Spleen (tissue), 11 donors: ENCODE results near the gene CPAMD8. TPM values are rescaled to one million over a fixed set of nuclear protein-coding genes. Genes with fewer than 3 reads are reported as not detected.
A peak's percentile ranks its signal among the peaks of the same experiment; 100 is the strongest.

Experiments used
- DNase-seq: peaks from one replicate; pipeline ENCODE4 v3.0.0-alpha.2; 2020
- H3K27ac ChIP-seq, 8 donors: fragments of 200-600 bp; sonication (generic) in 7 of 8; 1 replicate in 4 of 8; 2 replicates in 4 of 8; pipeline versions ENCODE4 v1.5.0 to v1.8.0; 2016 to 2021; ENCODE audit warnings: inconsistent platforms in 4 of 8, mild to moderate bottlenecking in 4 of 8, moderate library complexity in 1 of 8
- H3K27me3 ChIP-seq, 7 donors: fragments of 200-600 bp; sonication (generic) in 6 of 7; replicated peaks in 1 of 7; 1 replicate in 4 of 7; 2 replicates in 3 of 7; pipeline versions ENCODE4 v1.5.0 to v1.8.0; 2016 to 2021; ENCODE audit warnings: inconsistent platforms in 3 of 7, mild to moderate bottlenecking in 1 of 7
- H3K36me3 ChIP-seq, 6 donors: fragments of 200-600 bp; sonication (generic) in 5 of 6; 1 replicate in 4 of 6; 2 replicates in 2 of 6; pipeline versions ENCODE4 v1.5.0 to v1.8.0; 2016 to 2021; ENCODE audit warnings: inconsistent platforms in 2 of 6
- H3K4me1 ChIP-seq, 6 donors: fragments of 200-600 bp; sonication (generic) in 5 of 6; 1 replicate in 3 of 6; 2 replicates in 3 of 6; pipeline versions ENCODE4 v1.5.0 to v1.8.0; 2016 to 2021; ENCODE audit warnings: inconsistent platforms in 3 of 6
- H3K4me3 ChIP-seq, 8 donors: fragments of 200-600 bp; sonication (generic) in 7 of 8; 1 replicate in 4 of 8; 2 replicates in 4 of 8; pipeline versions ENCODE4 v1.5.0 to v1.8.0; 2016 to 2021; ENCODE audit warnings: inconsistent platforms in 4 of 8, mild to moderate bottlenecking in 4 of 8, moderate library complexity in 2 of 8
- H3K9me3 ChIP-seq, 8 donors: fragments of 200-600 bp; sonication (generic) in 7 of 8; 1 replicate in 4 of 8; 2 replicates in 4 of 8; pipeline versions ENCODE4 v1.5.0 to v1.8.0; 2016 to 2021; ENCODE audit warnings: inconsistent platforms in 4 of 8
- CTCF ChIP-seq, 11 experiments: fragments of 200-600 bp in 7 of 11; fragments of 450-650 bp in 4 of 11; sonication (generic) in 4 of 11; IDR thresholded peaks in 8 of 11; conservative IDR thresholded peaks in 3 of 11; 1 replicate in 7 of 11; 2 replicates in 4 of 11; pipeline versions ENCODE4 v1.4.0 to v1.8.0; 2016 to 2021; ENCODE audit warnings: antibody characterized with exemption in 11 of 11, inconsistent platforms in 4 of 11, mild to moderate bottlenecking in 1 of 11
- POLR2A ChIP-seq, 3 donors: fragments of 450-650 bp; IDR thresholded peaks; one replicate each; pipeline ENCODE4 v1.5.1; 2017; ENCODE audit warnings: antibody characterized with exemption in 3 of 3, mild to moderate bottlenecking in 1 of 3
- POLR2AphosphoS5 ChIP-seq, 3 donors: sonication (generic); formaldehyde crosslinking; IDR thresholded peaks; one replicate each; pipeline ENCODE4 v1.5.1; 2017; ENCODE audit warnings: antibody characterized with exemption in 3 of 3
- WGBS, 5 donors: extraction: QIAGEN DNeasy Blood & Tissue Kit in 3 of 5; methylation state at CpG; one replicate each; pipeline versions ENCODE4 v1.1.5 to v1.1.7; 2013 to 2018; 5-methylcytosine and 5-hydroxymethylcytosine counted together
- intact Hi-C: fragments of 100-400 bp; cut with DNase I; formaldehyde crosslinking; loops from one replicate; pipeline ENCODE4 v1.15.0; 2023; ENCODE audit warnings: low total_unique reads
- polyA plus RNA-seq, 3 donors: library from polyadenylated mRNA; stranded (reverse); fragments of 200-250 nt; gene quantifications; one replicate each; pipeline ENCODE4 v1.2.1, GENCODE V29; 2013
- total RNA-seq, 7 donors: library from RNA; depleted of rRNA in 3 of 7; stranded (reverse); fragments of >200 nt in 3 of 7; fragmentation: NEBNext Ultra II Directional in 4 of 7; extraction: Animal tissue kit (Norgen Biotek cat#: 25700) in 4 of 7; gene quantifications; one replicate each; pipeline versions ENCODE4 v1.1.0 to v1.2.1, GENCODE V29; 2016 to 2021
- donor health status: healthy with polysubstance abuse.
- donor health status: DM: no; HTN: no; CAD: no; lungs with moderate emphysema.
- donor health status: DM: no; HTN: no; CAD: no.
- donor health status: Bipolar disorder and iron deficiency.
- donor health status: healthy.
- donor health status: DM: no; HTN: no; CAD: no.
- donor health status: DM: yes; HTN: yes; CAD: no.

CPAMD8 gene
- total and polyA plus RNA-seq, 10 donors: 2.1 to 18.7 (median 8.5) TPM

- H3K4me1 ChIP-seq: peaks cover 0 to 14% (median 2%) of the 10 kb centered on the region in 6 donors
- no peak for DNase-seq
- H3K4me3 ChIP-seq: no peak overlapping the region
- whole genome bisulfite sequencing, 5 donors: 95 to 98% (median 98%) methylated on average over 25 to 30 of the region's 30 CpGs
- TF ChIP-seq POLR2AphosphoS5 (IDR thresholded peaks at IDR 0.05) (no peak), CTCF (IDR thresholded peaks at IDR 0.05 in 8 of 11, conservative IDR thresholded peaks at IDR 0.05 in 3 of 11) (no peak), POLR2A (IDR thresholded peaks at IDR 0.05) (no peak)
- no peaks in the 10 kb centered on the region for H3K9me3 ChIP-seq
- intact Hi-C loops: no loop called here
- peaks cover 3 to 96% (median 84%) of the 10 kb centered on the region in 6 donors for H3K36me3 ChIP-seq
- H3K27me3 ChIP-seq: no peaks in the 10 kb centered on the region
- H3K27ac ChIP-seq: no peak overlapping the region
These were observed 157.2 kb downstream of the CPAMD8 start for GRCh38 chr19:16869331-16869972.

- peaks cover 3 to 100% (median 91%) of the 10 kb centered on the region in 6 donors for H3K36me3 ChIP-seq
- intact Hi-C loops: no loop called here
- H3K9me3 ChIP-seq: no peaks in the 10 kb centered on the region
- H3K27ac ChIP-seq: no peak overlapping the region
- DNase-seq: no peak
- no peaks in the 10 kb centered on the region for H3K27me3 ChIP-seq
- peaks cover 0 to 10% (median 1%) of the 10 kb centered on the region in 6 donors for H3K4me1 ChIP-seq
- TF ChIP-seq POLR2A (IDR thresholded peaks at IDR 0.05): no peak
- TF ChIP-seq CTCF (IDR thresholded peaks at IDR 0.05 in 8 of 11, conservative IDR thresholded peaks at IDR 0.05 in 3 of 11): no peak
- no peak for TF ChIP-seq POLR2AphosphoS5 (IDR thresholded peaks at IDR 0.05)
- 92 to 98% (median 95%) methylated on average over 17 to 20 of the region's 20 CpGs for WGBS, 5 donors
- H3K4me3 ChIP-seq: no peak overlapping the region
These were observed 158.0 kb downstream of the CPAMD8 start for GRCh38 chr19:16868423-16869130.

- Histone ChIP-seq H3K36me3 (peaks cover 3 to 100% (median 92%) of the 10 kb centered on the region in 6 donors), H3K27ac (no peak overlapping the region), H3K4me3 (no peak overlapping the region), H3K4me1 (peaks cover 0 to 16% (median 7%) of the 10 kb centered on the region in 6 donors), H3K27me3 (no peaks in the 10 kb centered on the region), H3K9me3 (no peaks in the 10 kb centered on the region)
- TF ChIP-seq POLR2A (IDR thresholded peaks at IDR 0.05) (no peak), POLR2AphosphoS5 (IDR thresholded peaks at IDR 0.05) (no peak), CTCF (IDR thresholded peaks at IDR 0.05 in 8 of 11, conservative IDR thresholded peaks at IDR 0.05 in 3 of 11) (no peak)
- no peak for DNase-seq
- WGBS, 5 donors: 92 to 100% (median 96%) methylated on average over 7 to 10 of the region's 10 CpGs
- intact Hi-C loops: no loop called here
These were observed 159.4 kb downstream of the CPAMD8 start for GRCh38 chr19:16867211-16867610.

- TF ChIP-seq CTCF (IDR thresholded peaks at IDR 0.05 in 8 of 11, conservative IDR thresholded peaks at IDR 0.05 in 3 of 11) (no peak), POLR2A (IDR thresholded peaks at IDR 0.05) (no peak)
- 63 to 74% (median 71%) methylated on average over 10 of the region's 10 CpGs for WGBS, 5 donors
- Histone ChIP-seq H3K4me1 (peaks cover 0 to 21% (median 6%) of the 10 kb centered on the region in 6 donors), H3K27me3 (no peaks in the 10 kb centered on the region), H3K36me3 (peaks cover 3 to 95% (median 64%) of the 10 kb centered on the region in 6 donors), H3K9me3 (no peaks in the 10 kb centered on the region), H3K4me3 (peak overlapping the region in 1 of 8 donors; percentile 5), H3K27ac (peak overlapping the region in 5 of 8 donors; percentile 15 to 61 (median 41))
- DNase-seq: no peak
- intact Hi-C loops: no loop called here
These were observed 163.7 kb downstream of the CPAMD8 start for GRCh38 chr19:16862826-16863415.
